A673 (cell line): ENCODE data around the gene GMPR. TPM values are rescaled to one million over a fixed set of nuclear protein-coding genes. Genes with fewer than 3 reads are reported as not detected.

Experiments
- BruUV-seq: library from RNA; stranded (reverse); fragments of 400-500 nt; replicated peaks from 2 replicates; lab custom pipeline; 2021; lab: Mats Ljungman, UMichigan
- CTCF ChIA-PET: fragments of 300-600 bp; sonication (Branson Sonifier 250); formaldehyde crosslinking; loops from one replicate; lab custom pipeline; 2022; ENCODE audit warnings: antibody characterized with exemption; lab: Charles Lee
- POLR2A ChIA-PET: fragments of 300-600 bp; sonication (Branson Sonifier 250); formaldehyde crosslinking; loops from one replicate; lab custom pipeline; 2022; ENCODE audit warnings: antibody characterized with exemption; ENCODE audit not compliant: low non-redundant PET; lab: Charles Lee
- DNase-seq: peaks from one replicate; pipeline ENCODE4 v3.0.0-alpha.2; 2015; ENCODE audit warnings: low spot score
- H3K27ac ChIP-seq: fragments of 200-600 bp; sonication (generic); 2 replicates; pipeline ENCODE4 v1.5.1; 2016; ENCODE audit warnings: mixed run types, low read depth, mild to moderate bottlenecking, mixed read lengths, antibody characterized with exemption, low read length; ENCODE audit not compliant: poor library complexity, severe bottlenecking
- H3K27me3 ChIP-seq: fragments of 200-600 bp; sonication (generic); replicated peaks from 2 replicates; pipeline ENCODE4 v1.6.1; 2017; ENCODE audit warnings: mixed run types, low read depth, mild to moderate bottlenecking, mixed read lengths, antibody characterized with exemption, low read length; ENCODE audit not compliant: insufficient read depth, poor library complexity
- H3K36me3 ChIP-seq: fragments of 200-600 bp; sonication (generic); 2 replicates; pipeline ENCODE4 v1.6.1; 2016; ENCODE audit warnings: mixed run types, mild to moderate bottlenecking, mixed read lengths, antibody characterized with exemption, low read length; ENCODE audit not compliant: insufficient read depth, poor library complexity, severe bottlenecking
- H3K4me1 ChIP-seq: fragments of 200-600 bp; sonication (generic); 2 replicates; pipeline ENCODE4 v1.6.1; 2017; ENCODE audit warnings: mixed run types, mild to moderate bottlenecking, mixed read lengths, antibody characterized with exemption, low read length; ENCODE audit not compliant: insufficient read depth, poor library complexity, severe bottlenecking
- H3K4me3 ChIP-seq: fragments of 200-600 bp; sonication (generic); 2 replicates; pipeline ENCODE4 v1.5.1; 2016; ENCODE audit warnings: low read depth, mixed run types, mild to moderate bottlenecking, mixed read lengths, low read length; ENCODE audit not compliant: poor library complexity, severe bottlenecking
- H3K9me3 ChIP-seq: fragments of 200-600 bp; sonication (generic); 2 replicates; pipeline ENCODE4 v1.6.1; 2016; ENCODE audit warnings: mixed run types, low read depth, mild to moderate bottlenecking, mixed read lengths, antibody characterized with exemption, low read length; ENCODE audit not compliant: poor library complexity, severe bottlenecking
- CTCF ChIP-seq: fragments of 300-800, 200-600 bp; sonication (generic); conservative IDR thresholded peaks from 2 replicates; pipeline ENCODE4 v1.5.1; 2017; ENCODE audit warnings: low read depth, mild to moderate bottlenecking, antibody characterized with exemption, low read length, moderate library complexity, mixed read lengths
- EZH2 ChIP-seq: fragments of 200-600 bp; sonication (generic); IDR thresholded peaks from 2 replicates; pipeline ENCODE4 v1.6.1; 2017; ENCODE audit warnings: borderline replicate concordance, low read depth, mild to moderate bottlenecking, mixed read lengths, antibody characterized with exemption, low read length; ENCODE audit not compliant: poor library complexity, severe bottlenecking
- intact Hi-C: fragments of 100-400 bp; cut with micrococcal nuclease; formaldehyde crosslinking; loops from one replicate; pipeline ENCODE4 v1.10.0; 2022; ENCODE audit not compliant: unreplicated experiment
- total RNA-seq: library from RNA; stranded (reverse); gene quantifications from 2 replicates; pipeline ENCODE4 v1.2.3, GENCODE V29; 2021

Gene GMPR
- total RNA-seq, 1 experiment from 2014 or later: 0.32 TPM

DNA sequence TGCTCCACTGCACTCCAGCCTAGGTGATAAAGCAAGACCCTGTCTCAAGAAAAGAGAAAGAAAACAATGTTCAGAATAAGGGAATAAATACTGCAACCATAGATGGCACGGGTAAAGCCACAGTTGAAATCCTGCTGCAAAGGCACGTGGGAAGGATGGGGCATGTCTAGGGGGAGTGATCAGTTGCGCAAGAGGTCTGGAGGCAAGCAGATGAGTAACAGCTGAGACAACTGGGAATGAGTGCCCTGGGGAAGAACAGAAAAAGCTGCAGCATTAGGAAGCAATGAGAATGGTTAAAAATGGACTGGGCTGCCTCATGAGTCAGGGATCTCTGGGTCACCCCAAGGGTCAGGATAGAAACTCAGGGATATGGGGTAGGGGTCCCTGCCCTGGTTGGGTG, 96.3 kb downstream of the GMPR start:
- Histone ChIP-seq H3K27me3 (no peaks in the 10 kb centered on the region), H3K36me3 (no peaks in the 10 kb centered on the region), H3K4me1 (peaks cover 29% of the 10 kb centered on the region), H3K9me3 (no peaks in the 10 kb centered on the region), H3K27ac (no peak overlapping the region), H3K4me3 (no peak overlapping the region)
- CTCF ChIA-PET: no interaction called here
- POLR2A ChIA-PET: no interaction called here
- TF ChIP-seq EZH2: no peak
- TF ChIP-seq CTCF: no peak
- peak; percentile 56 for DNase-seq
- BruUV-seq: no TSS peak
- intact Hi-C loops: loop anchor here (5.0 to 10.0 kb wide), 3 partner anchors 178 to 670 kb away; no protein-coding TSS in a partner anchor

GRCh38 chr6:16335176-16335575, 96.8 kb downstream of the GMPR start:
- TF ChIP-seq CTCF: no peak
- no peak for TF ChIP-seq EZH2
- H3K36me3 ChIP-seq: no peaks in the 10 kb centered on the region
- intact Hi-C loops: loop anchor here (10.0 kb wide), 2 partner anchors 630 to 670 kb away; no protein-coding TSS in a partner anchor
- POLR2A ChIA-PET: no interaction called here
- no peak overlapping the region for H3K4me3 ChIP-seq
- no peaks in the 10 kb centered on the region for H3K9me3 ChIP-seq
- DNase-seq: no peak
- no peaks in the 10 kb centered on the region for H3K27me3 ChIP-seq
- no TSS peak for BruUV-seq
- CTCF ChIA-PET: no interaction called here
- H3K27ac ChIP-seq: no peak overlapping the region
- peaks cover 29% of the 10 kb centered on the region for H3K4me1 ChIP-seq

DNA sequence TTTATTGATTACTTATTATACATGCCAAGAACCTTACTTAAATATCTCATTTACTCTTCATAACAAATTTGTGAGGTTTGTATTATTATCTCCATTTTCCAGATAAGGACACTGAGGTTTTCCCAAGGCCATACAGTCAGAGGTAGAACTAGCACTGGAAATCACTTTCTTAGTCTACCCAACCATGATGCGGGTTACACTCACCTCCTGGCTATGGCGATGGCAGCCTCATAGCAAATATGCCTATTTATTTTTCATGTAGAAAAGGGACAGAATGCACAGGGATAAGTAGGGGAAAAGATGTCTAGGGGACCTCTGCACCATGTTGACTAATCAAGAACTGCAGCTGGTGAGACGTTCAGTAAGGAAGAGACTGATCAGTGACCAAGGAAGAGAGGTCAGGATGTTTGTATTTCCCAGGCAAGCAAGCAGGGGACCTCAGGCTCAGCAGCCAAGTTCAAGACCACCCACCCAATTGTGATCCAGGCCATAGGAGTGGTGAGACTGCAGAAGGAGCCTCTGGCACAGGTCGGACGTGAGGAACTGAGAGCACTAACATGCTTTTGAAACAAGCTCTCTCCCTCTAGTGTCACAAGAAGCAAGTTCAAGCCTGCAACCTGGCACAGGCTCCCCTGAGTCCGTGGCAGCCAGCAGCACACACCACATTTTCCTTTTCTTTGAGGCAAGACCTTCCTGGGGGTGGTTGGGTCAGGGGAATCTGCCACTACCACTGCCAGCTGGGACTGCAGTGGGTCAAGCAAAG, 97.8 kb downstream of the GMPR start:
- no peaks in the 10 kb centered on the region for H3K9me3 ChIP-seq
- no peak overlapping the region for H3K27ac ChIP-seq
- H3K4me1 ChIP-seq: peaks cover 29% of the 10 kb centered on the region
- intact Hi-C loops: loop anchor here (10.0 kb wide), 2 partner anchors 629 to 669 kb away; no protein-coding TSS in a partner anchor
- CTCF ChIA-PET: no interaction called here
- no peaks in the 10 kb centered on the region for H3K36me3 ChIP-seq
- BruUV-seq: no TSS peak
- POLR2A ChIA-PET: no interaction called here
- TF ChIP-seq EZH2 (no peak), CTCF (no peak)
- no peak overlapping the region for H3K4me3 ChIP-seq
- H3K27me3 ChIP-seq: no peaks in the 10 kb centered on the region
- DNase-seq: no peak
